ENCODE data around the gene CEP350.

- TF ChIP-seq EZH2 (IDR thresholded peaks at IDR 0.05; ENCODE audit: borderline replicate concordance, low read length) (no peak), CTCF (IDR thresholded peaks at IDR 0.05; ENCODE audit: low read length) (no peak)
Measured at GRCh38 chr1:180116964-180117763, 162.6 kb downstream of the CEP350 start.
